IMR-90 (cell line): ENCODE measurements around the gene PPP1CB.

ENCODE experiments used
- BHLHE40 ChIP-seq: fragments of 150-350 bp; IDR thresholded peaks from 2 replicates; pipeline ENCODE4 v1.6.1; 2016; ENCODE audit warnings: mild to moderate bottlenecking, low read depth, low read length
- POLR2A ChIP-seq: IDR thresholded peaks from 2 replicates; pipeline ENCODE4 v1.6.1; 2012; ENCODE audit warnings: mild to moderate bottlenecking, low read depth, low read length

DNA sequence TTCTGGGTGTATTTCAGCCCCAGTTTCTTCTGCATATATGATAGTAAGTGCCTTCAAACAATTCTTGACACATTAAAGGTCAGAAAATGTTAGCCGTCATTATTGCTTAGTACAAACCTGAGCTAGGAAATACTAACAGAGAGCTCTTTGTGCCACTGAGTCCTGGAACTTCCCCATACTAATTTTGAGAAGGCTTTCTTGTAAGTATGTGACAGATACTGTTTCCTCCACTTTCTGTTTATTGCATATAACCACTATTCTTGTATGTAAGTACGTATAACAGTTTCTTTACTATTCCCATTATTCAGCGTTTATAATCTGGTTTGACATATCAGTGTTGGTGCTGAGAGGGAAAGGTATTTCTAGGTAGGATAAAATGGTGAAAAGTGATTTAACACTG lies 9.8 kb downstream of the PPP1CB start:
- TF ChIP-seq POLR2A (no peak), BHLHE40 (no peak)
